Fibroblast of mammary gland (primary cell): ENCODE data around the gene ARHGEF17.

Experiments used
- DNase-seq: peaks from one replicate; pipeline ENCODE4 v3.0.0-alpha.2; 2010; ENCODE audit warnings: low read depth
- H3K4me3 ChIP-seq: 2 replicates; pipeline ENCODE4 v1.5.1; 2011; ENCODE audit warnings: low read depth, mild to moderate bottlenecking, low read length, moderate library complexity; ENCODE audit not compliant: control insufficient read depth
- TF ChIP-seq, protein P1 (sequence below): conservative IDR thresholded peaks from 2 replicates; pipeline ENCODE4 v1.5.1; 2011; ENCODE audit warnings: low read depth, low read length, inconsistent platforms; ENCODE audit not compliant: control insufficient read depth, insufficient read depth

Gene ARHGEF17

DNA sequence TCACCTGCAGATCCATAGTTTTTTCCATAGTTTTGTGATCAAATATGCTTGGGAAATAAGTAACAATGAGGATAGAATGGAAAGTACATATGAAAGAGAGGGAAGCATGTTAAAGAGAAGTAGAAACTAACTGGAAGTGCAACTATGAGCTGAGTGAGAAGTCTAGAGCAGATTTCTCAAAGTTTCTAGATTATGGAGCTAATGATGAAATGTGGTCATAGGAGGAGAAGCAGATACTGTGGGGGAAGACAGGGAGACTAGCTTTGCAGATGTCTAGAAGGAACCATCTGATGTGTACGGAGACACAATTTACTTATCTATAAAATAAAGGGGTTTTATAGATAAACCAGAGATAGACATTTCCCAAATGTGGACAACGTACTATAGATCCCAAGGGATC, 105.2 kb downstream of the ARHGEF17 start:
- no peak overlapping the region for H3K4me3 ChIP-seq
- DNase-seq = no peak
- TF ChIP-seq, protein P1, sequence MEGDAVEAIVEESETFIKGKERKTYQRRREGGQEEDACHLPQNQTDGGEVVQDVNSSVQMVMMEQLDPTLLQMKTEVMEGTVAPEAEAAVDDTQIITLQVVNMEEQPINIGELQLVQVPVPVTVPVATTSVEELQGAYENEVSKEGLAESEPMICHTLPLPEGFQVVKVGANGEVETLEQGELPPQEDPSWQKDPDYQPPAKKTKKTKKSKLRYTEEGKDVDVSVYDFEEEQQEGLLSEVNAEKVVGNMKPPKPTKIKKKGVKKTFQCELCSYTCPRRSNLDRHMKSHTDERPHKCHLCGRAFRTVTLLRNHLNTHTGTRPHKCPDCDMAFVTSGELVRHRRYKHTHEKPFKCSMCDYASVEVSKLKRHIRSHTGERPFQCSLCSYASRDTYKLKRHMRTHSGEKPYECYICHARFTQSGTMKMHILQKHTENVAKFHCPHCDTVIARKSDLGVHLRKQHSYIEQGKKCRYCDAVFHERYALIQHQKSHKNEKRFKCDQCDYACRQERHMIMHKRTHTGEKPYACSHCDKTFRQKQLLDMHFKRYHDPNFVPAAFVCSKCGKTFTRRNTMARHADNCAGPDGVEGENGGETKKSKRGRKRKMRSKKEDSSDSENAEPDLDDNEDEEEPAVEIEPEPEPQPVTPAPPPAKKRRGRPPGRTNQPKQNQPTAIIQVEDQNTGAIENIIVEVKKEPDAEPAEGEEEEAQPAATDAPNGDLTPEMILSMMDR = no peak

DNA sequence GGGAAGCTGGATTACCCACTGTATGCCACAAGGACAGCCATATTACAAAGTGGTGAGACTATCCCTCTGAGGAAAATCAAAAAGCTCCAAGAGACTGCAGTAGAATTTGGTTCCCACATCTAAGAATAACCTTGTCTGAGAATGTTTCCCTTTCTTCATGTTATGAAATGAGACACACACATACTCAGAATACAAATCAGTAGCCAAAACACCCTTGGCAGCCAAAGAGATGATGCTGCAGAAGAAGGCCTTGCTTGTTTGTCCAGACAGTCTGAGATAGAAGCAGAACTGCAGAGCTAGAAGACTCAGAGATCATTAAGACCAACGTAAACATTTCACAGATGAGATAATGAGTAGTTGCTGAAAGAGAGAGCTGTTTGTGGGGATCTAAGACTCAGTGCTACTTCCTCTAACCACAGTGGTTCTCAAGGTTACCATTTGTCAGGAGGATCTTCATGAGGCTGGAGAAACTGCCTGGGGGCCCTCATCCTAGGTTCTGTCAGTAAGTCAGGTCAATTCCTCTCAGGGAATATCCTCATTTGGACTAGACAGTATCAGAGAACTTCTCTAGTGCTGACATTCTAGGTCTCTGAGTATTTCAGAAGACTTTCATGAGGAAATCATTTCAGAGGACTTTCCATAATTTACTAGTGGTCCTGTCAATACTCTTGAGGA, 107.0 kb downstream of the ARHGEF17 start:
- peak; percentile 80 for DNase-seq
- TF ChIP-seq, protein P1 = no peak
- no peak overlapping the region for H3K4me3 ChIP-seq

DNA sequence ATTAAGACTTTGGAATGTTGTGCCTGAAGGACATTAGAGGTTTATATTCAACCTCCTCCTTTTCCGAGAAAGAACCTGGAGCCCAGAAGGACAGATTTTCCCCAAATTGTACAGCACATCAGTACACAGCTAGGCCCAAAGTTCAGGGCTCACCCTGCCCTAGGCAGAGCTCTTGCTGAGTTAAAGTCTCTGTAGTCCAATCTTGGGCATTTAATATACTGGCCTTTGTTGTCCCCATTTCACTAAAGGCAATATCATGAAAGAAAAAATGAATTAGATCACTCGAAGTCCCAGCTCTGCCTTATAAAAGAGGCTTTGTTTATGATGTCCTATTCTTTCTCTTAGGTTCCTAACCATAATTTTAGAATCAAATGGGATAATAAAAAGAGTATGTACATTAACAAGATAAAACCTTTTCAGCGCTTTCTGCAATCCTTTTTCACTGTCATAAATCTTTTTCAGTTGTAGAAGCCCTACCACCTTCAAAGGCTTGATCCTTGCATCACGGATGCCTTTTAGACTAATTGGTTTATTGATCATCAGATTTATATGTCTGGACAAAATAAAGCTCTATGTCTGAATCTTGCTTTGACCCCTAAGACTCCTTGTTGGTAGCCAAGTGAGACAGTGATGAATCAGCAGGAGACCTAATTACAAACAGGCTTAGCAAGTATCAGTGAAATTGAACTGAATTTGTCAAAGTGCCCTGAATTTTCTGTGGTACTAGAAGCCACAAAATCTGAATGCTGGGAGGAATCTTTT, 108.0 kb downstream of the ARHGEF17 start:
- DNase-seq = peak; percentile 87
- TF ChIP-seq, protein P1 = no peak
- no peak overlapping the region for H3K4me3 ChIP-seq

DNA sequence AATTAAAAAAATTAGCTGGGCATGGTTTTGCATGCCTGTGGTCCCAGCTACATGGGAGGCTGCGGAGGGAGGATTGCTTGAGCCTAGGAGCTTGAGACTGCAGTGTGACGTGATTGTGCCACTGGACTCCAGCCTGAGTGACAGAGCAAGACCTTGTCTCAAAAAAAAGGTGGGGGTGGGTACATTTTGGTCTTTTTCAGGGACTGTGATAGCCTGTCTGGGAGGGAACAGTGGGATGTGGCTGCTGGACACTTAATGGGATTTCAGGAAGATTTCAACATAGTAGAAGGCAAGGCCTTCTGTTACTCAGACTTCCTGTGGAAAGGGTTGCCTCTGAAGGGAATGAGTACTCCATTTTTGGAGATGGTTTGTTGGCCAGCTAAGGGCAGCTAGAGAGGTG, 108.7 kb downstream of the ARHGEF17 start:
- H3K4me3 ChIP-seq = no peak overlapping the region
- peak; percentile 65 for DNase-seq
- TF ChIP-seq, protein P1 = no peak
